ENCODE measurements around the gene NCBP3.
"Not testable (repeated sequence)": the region's sequence is repeated elsewhere in the genome, so short reads cannot be mapped to it uniquely, and the experiment has no call there.

NCBP3 gene

DNA sequence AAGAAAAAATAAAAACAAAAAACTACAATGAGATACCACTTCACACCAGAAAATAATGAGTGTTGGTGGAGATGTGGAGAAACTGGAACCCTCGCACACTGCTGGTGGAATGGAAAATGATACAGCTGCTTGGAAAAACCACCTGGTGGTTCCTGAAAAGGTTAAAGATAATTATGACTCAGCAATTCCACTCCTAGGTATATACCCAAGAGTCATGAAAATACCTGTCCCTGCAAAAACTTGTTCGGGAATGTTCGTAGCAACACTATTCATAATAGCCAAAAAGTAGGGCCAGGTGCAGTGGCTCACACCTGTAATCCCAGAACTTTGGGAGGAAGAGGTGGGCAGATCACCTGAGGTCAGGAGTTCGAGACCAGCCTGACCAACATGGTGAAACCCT, 36.9 kb downstream of the NCBP3 start:
- DNase-seq (ENCODE audit: low read depth): no peak

- DNase-seq (ENCODE audit: low read depth): peak; percentile 59
These were observed 37.3 kb downstream of the NCBP3 start for GRCh38 chr17:3808701-3809100.

- DNase-seq (ENCODE audit: low read depth): no peak
These were observed 40.5 kb downstream of the NCBP3 start for GRCh38 chr17:3805581-3805980.

GRCh38 chr17:3804503-3804931, 41.5 kb downstream of the NCBP3 start:
- DNase-seq (ENCODE audit: low read depth): peak; percentile 66

GRCh38 chr17:3803308-3803640, 42.8 kb downstream of the NCBP3 start:
- DNase-seq (ENCODE audit: low read depth): no peak

GRCh38 chr17:3802461-3803307, 43.4 kb downstream of the NCBP3 start:
- DNase-seq (ENCODE audit: low read depth): peak; percentile 93

DNA sequence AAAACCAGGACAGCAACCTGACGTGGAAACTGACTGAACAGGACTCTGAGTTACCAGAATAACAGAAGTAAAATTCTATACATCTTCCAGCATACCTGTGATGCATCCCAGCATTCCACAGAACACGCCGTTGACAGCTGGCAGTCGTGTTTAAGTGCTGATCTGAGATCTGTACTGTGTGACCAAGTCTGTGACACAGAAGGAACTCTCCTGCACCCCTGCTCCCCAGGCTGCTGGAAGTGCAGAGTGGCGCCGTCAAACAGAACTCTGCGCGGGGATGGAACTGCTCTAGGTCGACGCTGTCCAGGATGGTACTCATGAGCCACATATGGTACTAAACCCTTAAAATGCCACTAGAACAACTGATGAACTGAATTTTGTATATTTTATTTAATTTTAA, 44.3 kb downstream of the NCBP3 start:
- DNase-seq (ENCODE audit: low read depth): no peak

GRCh38 chr17:3801347-3801746, 44.7 kb downstream of the NCBP3 start:
- no peak for DNase-seq (ENCODE audit: low read depth)

DNA sequence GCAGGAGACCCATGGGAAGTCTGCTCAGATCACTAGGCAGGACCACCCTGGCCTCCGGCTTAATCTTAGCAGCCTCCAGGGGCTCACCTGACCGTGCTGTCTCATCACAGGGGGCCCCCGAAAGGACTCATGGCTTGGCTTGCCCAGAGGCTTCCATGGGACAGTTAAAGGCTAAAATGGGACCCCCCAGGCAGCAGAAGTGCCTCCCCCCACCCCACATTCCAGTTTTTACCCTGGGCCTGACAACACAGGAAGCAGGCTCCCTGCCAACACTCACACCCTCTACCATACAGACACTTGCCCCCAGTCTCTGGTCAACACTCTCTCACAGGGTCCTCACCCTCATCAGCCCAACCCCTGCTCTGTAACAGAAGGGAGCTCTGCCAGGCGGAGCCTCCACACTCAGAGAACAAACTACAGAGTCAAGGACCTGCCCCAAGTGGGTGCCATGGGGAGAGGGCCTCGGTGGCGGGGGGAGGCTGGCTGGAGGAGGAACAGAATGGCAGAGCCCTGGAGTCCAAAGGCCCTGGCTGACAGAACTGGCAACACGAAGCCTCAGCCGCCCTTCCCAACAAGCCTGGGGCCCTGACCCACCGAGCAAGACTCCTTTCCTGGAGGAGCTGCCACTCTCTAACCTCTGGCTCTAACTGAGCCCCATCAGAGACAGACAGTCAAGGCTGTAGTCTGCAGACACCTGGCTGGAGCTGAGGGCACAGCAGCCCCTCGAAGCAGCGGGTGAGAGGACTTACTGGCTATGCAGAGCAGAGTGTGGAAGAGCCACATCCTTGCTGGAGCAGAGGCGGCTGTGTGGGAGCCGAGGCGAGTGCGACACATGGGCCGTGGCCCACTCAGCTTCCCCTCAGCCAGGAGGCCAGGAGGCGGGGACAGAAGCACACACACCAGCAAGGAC, 45.4 kb downstream of the NCBP3 start, which contains the start of gene ITGAE:
Gene ITGAE, minus strand, starts transcription at position 827 of the 910 bp plus-strand sequence. Its CDS starts 44 bp downstream, at position 783.
- DNase-seq (ENCODE audit: low read depth): no peak

GRCh38 chr17:3799181-3799945, 46.7 kb downstream of the NCBP3 start:
- DNase-seq (ENCODE audit: low read depth): no peak

DNA sequence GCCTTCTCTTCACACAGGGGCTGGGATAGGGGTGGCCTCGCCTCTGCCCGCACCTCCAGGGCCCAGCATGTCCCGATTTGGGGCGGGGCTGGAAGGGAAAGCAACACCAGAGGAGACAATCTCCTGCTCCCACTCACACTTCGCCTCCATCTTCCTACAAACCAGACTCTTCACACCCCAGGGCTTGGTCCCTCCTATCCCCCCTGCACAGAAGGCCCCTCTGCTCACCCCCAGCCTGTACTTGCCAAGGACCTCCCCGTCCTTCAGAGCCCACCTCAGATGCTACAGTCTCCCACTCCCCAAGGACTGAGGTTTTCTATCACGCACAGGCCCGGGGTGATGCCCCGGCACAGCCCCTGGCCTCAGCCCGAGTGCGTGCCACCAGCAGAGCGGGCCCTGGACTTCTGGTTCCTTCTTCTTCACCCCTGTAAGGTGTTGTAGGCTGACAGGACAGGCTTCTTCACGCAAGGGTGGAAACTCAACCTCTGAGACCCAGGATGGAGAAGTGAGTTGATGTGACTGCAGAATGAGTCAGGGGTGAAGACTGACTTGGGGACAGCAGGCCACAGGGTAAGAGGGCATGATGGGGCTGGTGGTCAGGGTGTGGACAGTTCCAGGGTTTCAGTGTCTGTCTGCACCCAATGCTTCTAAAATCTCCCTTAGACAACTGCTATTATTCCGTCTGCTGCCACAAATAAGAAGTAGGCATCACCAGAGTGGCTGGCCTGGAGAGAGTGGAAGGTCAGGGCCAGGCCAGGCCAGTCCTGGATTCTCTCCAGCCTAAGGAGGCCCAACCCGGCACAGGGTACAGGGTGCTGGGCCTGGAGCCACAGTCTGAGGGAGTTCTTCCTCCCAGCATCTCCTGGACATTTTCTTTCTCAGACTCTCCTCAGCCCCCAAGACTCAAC, 47.5 kb downstream of the NCBP3 start:
- DNase-seq (ENCODE audit: low read depth): no peak

- DNase-seq (ENCODE audit: low read depth): no peak
These were observed 49.2 kb downstream of the NCBP3 start for GRCh38 chr17:3796822-3797170.

DNA sequence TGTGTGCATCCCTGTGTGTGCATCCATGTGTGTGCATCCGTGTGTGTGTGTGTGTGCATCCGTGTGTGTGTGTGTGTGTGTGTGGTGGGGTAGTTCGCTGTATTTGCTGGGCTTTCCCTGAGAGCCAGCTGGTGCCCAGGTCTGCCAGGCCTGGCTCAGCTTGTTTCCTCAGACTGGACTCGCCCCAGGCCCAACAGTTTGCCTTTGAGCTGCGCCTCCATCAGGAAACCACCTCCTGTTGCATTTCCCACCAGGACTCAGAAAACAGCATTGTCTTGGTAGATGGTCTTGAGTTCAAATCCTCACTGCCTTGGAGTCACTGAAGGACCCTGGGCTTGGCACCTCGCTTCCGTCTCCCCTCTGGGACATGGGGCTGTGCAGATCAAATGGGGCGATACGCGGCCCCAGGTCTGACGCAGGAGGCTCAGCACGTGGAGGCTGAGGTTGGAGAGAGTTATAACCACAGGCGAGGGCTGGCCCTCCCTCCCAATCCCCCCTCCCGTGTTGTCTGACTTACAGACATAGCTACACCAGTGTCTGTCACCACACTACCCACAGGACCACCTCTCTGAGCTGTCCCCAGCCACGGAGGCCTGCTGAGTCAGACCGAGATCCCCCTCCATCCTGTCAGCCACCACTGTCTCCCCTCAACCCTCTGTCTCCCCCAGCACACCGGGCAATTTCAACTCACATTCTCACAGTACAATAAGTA, 49.8 kb downstream of the NCBP3 start:
- no peak for DNase-seq (ENCODE audit: low read depth)

DNA sequence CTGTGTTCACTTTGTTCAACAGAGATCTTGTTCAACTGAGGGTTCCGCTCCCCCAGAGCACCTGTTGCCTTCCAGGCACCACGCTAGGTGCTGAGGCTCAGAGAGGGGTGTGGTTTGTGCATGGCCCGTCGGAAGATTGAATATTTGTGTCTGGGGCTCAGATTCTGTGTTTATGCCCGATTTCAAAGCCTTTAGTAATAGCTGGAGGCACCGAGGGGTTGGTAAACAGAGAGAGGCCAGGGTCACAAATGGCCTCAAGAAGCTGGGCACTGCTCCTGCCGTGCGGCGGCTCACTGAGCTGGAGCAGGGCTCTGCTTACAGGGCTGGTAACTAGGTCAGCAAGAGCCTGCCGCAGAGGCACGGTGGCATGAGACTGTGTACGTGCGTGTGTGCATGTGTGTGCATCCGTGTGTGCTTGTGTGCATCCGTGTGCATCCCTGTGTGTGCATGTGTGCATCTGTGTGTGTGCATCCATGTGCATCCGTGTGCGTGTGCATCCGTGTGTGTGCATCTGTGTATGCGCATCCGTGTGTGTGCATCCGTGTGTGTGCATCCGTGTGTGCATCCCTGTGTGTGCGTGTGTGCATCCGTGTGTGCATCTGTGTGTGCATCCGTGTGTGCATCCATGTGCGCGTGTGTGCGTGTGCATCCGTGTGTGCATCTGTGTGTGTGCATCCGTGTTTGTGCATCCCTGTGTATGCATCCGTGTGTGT, 50.5 kb downstream of the NCBP3 start:
- no peak for DNase-seq (ENCODE audit: low read depth)

GRCh38 chr17:3794557-3795389, 51.3 kb downstream of the NCBP3 start:
- peak; percentile 68 for DNase-seq (ENCODE audit: low read depth)

GRCh38 chr17:3794152-3794551, 51.9 kb downstream of the NCBP3 start:
- not testable (repeated sequence) for DNase-seq (ENCODE audit: low read depth)

DNA sequence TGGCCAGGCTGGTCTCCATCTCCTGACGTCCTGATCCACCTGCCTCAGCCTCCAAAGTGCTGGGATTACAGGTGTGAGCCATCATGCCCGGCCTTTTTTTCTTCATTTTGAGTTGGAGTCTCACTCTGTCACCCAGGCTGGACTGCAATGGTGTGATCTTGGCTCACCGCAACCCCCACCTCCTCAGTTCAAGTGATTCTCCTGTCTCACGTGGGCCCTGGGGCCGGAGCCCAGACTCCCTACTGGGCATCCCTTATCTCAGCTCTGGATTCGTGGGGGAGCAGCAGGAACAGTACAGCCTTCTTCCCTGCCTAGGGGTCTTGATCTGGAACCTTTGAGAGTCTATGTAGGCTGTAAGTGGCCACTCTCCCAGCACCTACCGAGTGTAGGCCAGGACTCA, 52.8 kb downstream of the NCBP3 start:
- DNase-seq (ENCODE audit: low read depth): not testable (repeated sequence)

GRCh38 chr17:3792481-3792880, 53.6 kb downstream of the NCBP3 start:
- DNase-seq (ENCODE audit: low read depth): no peak

GRCh38 chr17:3788200-3788599, 57.8 kb downstream of the NCBP3 start:
- no peak for DNase-seq (ENCODE audit: low read depth)
